HepG2 (cell line): ENCODE data around the gene PIK3IP1. TPM values are rescaled to one million over a fixed set of nuclear protein-coding genes. Genes with fewer than 3 reads are reported as not detected.

ENCODE experiments used
- THYN1 ChIP-seq: sonication (generic); formaldehyde crosslinking; IDR thresholded peaks from 2 replicates; pipeline ENCODE4 v1.8.1; 2023; ENCODE audit warnings: low read depth, mild to moderate bottlenecking, moderate library complexity, missing genetic modification reagents, borderline replicate concordance
- ZFP36L2 ChIP-seq: sonication (generic); formaldehyde crosslinking; IDR thresholded peaks from 2 replicates; pipeline ENCODE4 v1.4.0; 2020; ENCODE audit warnings: missing genetic modification reagents
- ZKSCAN8 ChIP-seq: IDR thresholded peaks from 2 replicates; pipeline ENCODE4 v1.6.1; 2016; ENCODE audit warnings: borderline replicate concordance, missing genetic modification reagents, missing compliant biosample characterization
- ZNF138 ChIP-seq: sonication (generic); formaldehyde crosslinking; IDR thresholded peaks from 2 replicates; pipeline ENCODE4 v1.5.0; 2020; ENCODE audit warnings: mild to moderate bottlenecking, low read depth, missing genetic modification reagents
- ZNF430 ChIP-seq: sonication (generic); formaldehyde crosslinking; IDR thresholded peaks from 2 replicates; pipeline ENCODE4 v1.9.0; 2021; ENCODE audit warnings: mild to moderate bottlenecking, missing genetic modification reagents
- polyA plus RNA-seq, 8 experiments: library from polyadenylated mRNA; depleted of rRNA in 3 of 8; stranded (reverse) in 7 of 8; unstranded in 1 of 8; fragments of >200 nt; fragmentation: Illumina TruSeq in 4 of 8; extraction: Trizol in 4 of 8; gene quantifications; 2 replicates each; pipeline versions ENCODE4 v1.2.1 to v1.2.3, GENCODE V29; 2011 to 2016; ENCODE audit warnings: low read depth in 4 of 8, missing spikeins in 1 of 8, mixed read lengths in 1 of 8; ENCODE audit not compliant: insufficient read depth in 1 of 8
- total RNA-seq, 5 experiments: library from RNA; depleted of rRNA; stranded (reverse); fragments of >200 nt; fragmentation: Illumina TruSeq; extraction: Trizol; gene quantifications; 2 replicates each; pipeline ENCODE4 v1.2.3, GENCODE V29; 2016; ENCODE audit warnings: low read depth in 1 of 5
- TF ChIP-seq, protein P1 (sequence below): sonication (generic); formaldehyde crosslinking; IDR thresholded peaks from 2 replicates; pipeline ENCODE4 v1.4.0; 2020; ENCODE audit warnings: mild to moderate bottlenecking, missing genetic modification reagents
- TF ChIP-seq, protein P2 (sequence below): sonication (generic); formaldehyde crosslinking; IDR thresholded peaks from 2 replicates; pipeline ENCODE4 v1.4.0; 2020; ENCODE audit warnings: missing genetic modification reagents, borderline replicate concordance
- TF ChIP-seq, protein P3 (sequence below): sonication (generic); formaldehyde crosslinking; IDR thresholded peaks from 2 replicates; pipeline ENCODE4 v1.8.0; 2022; ENCODE audit warnings: missing genetic modification reagents, mild to moderate bottlenecking, moderate library complexity, borderline replicate concordance

Gene PIK3IP1
- total and polyA plus RNA-seq, 2 of the 13 experiments (the other 11 are each of a cell fraction or from before 2014, with no cell fraction given) = 1.3 to 2.5 TPM

DNA sequence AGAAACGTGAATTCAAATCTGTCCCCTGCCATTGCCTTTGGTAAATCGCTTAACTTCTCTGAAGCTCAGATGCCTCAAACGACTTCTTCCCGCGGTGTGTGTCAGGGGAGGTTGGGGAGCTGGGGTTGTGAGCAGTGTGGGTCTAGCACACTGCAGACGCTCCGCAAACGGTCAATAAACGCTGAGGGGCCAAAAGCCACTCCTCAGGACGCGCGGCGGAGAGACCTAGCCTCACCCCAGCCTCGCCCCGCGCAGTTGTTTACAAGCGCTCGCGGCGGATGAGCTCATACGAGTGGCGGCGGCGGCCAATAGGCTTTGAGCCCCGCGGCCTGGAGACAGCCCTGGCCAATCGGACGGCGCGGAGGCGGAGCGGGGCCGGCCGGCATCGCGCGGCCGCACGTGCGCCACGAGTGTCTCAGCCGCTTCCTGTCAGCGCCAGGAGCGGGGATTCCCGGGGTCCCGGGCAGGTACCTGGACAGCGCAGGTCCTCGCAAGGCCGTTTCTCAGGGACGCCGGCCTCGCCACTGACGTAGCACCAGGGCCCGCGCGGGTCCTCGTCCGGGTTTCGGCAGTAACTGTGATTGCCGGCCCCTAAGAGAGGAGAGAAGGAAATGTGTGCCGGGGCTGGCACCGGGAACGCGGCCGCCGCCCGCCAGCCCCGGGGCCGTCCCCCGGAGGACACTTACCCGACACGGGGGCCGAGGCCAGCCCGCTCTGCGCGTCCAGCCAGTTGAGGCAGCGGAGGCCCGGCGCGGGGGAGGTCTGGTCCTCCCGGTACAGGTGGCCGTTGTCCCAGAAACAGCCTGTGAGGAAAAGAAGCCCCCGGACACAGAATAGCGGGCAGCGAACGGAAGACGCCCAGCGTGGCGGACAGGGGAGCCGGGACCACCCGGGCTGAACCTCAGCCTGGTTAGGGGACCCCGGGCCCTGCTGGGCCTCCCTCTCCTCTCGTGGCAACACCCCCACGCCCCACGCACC lies 1.5 kb downstream of the PIK3IP1 start (continued):
- TF ChIP-seq, protein P1, sequence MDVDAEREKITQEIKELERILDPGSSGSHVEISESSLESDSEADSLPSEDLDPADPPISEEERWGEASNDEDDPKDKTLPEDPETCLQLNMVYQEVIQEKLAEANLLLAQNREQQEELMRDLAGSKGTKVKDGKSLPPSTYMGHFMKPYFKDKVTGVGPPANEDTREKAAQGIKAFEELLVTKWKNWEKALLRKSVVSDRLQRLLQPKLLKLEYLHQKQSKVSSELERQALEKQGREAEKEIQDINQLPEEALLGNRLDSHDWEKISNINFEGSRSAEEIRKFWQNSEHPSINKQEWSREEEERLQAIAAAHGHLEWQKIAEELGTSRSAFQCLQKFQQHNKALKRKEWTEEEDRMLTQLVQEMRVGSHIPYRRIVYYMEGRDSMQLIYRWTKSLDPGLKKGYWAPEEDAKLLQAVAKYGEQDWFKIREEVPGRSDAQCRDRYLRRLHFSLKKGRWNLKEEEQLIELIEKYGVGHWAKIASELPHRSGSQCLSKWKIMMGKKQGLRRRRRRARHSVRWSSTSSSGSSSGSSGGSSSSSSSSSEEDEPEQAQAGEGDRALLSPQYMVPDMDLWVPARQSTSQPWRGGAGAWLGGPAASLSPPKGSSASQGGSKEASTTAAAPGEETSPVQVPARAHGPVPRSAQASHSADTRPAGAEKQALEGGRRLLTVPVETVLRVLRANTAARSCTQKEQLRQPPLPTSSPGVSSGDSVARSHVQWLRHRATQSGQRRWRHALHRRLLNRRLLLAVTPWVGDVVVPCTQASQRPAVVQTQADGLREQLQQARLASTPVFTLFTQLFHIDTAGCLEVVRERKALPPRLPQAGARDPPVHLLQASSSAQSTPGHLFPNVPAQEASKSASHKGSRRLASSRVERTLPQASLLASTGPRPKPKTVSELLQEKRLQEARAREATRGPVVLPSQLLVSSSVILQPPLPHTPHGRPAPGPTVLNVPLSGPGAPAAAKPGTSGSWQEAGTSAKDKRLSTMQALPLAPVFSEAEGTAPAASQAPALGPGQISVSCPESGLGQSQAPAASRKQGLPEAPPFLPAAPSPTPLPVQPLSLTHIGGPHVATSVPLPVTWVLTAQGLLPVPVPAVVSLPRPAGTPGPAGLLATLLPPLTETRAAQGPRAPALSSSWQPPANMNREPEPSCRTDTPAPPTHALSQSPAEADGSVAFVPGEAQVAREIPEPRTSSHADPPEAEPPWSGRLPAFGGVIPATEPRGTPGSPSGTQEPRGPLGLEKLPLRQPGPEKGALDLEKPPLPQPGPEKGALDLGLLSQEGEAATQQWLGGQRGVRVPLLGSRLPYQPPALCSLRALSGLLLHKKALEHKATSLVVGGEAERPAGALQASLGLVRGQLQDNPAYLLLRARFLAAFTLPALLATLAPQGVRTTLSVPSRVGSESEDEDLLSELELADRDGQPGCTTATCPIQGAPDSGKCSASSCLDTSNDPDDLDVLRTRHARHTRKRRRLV (CRISPR knock-in tag) = no peak
- TF ChIP-seq ZNF138 (CRISPR knock-in tag) (no peak), THYN1 (CRISPR knock-in tag) (no peak), ZNF430 (CRISPR knock-in tag) (peak; percentile 95), ZKSCAN8 (CRISPR knock-in tag) (peak; percentile 23; the same call in 1 of the 2 replicates), ZFP36L2 (CRISPR knock-in tag) (no peak)
- TF ChIP-seq, protein P2, sequence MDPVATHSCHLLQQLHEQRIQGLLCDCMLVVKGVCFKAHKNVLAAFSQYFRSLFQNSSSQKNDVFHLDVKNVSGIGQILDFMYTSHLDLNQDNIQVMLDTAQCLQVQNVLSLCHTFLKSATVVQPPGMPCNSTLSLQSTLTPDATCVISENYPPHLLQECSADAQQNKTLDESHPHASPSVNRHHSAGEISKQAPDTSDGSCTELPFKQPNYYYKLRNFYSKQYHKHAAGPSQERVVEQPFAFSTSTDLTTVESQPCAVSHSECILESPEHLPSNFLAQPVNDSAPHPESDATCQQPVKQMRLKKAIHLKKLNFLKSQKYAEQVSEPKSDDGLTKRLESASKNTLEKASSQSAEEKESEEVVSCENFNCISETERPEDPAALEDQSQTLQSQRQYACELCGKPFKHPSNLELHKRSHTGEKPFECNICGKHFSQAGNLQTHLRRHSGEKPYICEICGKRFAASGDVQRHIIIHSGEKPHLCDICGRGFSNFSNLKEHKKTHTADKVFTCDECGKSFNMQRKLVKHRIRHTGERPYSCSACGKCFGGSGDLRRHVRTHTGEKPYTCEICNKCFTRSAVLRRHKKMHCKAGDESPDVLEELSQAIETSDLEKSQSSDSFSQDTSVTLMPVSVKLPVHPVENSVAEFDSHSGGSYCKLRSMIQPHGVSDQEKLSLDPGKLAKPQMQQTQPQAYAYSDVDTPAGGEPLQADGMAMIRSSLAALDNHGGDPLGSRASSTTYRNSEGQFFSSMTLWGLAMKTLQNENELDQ (CRISPR knock-in tag) = no peak
- TF ChIP-seq, protein P3, sequence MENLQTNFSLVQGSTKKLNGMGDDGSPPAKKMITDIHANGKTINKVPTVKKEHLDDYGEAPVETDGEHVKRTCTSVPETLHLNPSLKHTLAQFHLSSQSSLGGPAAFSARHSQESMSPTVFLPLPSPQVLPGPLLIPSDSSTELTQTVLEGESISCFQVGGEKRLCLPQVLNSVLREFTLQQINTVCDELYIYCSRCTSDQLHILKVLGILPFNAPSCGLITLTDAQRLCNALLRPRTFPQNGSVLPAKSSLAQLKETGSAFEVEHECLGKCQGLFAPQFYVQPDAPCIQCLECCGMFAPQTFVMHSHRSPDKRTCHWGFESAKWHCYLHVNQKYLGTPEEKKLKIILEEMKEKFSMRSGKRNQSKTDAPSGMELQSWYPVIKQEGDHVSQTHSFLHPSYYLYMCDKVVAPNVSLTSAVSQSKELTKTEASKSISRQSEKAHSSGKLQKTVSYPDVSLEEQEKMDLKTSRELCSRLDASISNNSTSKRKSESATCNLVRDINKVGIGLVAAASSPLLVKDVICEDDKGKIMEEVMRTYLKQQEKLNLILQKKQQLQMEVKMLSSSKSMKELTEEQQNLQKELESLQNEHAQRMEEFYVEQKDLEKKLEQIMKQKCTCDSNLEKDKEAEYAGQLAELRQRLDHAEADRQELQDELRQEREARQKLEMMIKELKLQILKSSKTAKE = peak; percentile 80; the same call in 1 of the 2 replicates
